GM12878 (cell line): ENCODE measurements around the gene TOMM34. TPM values are rescaled to one million over a fixed set of nuclear protein-coding genes. Genes with fewer than 3 reads are reported as not detected.

Source experiments
- ATF7 ChIP-seq: fragments of 450-650 bp; IDR thresholded peaks from 2 replicates; pipeline ENCODE4 v1.6.1; 2016; ENCODE audit warnings: low read depth, mild to moderate bottlenecking
- BMI1 ChIP-seq: fragments of 450-650 bp; IDR thresholded peaks from 2 replicates; pipeline ENCODE4 v1.6.1; 2016; ENCODE audit warnings: mild to moderate bottlenecking, moderate library complexity, borderline replicate concordance
- CREM ChIP-seq: IDR thresholded peaks from 2 replicates; pipeline ENCODE4 v1.6.1; 2014; ENCODE audit warnings: antibody characterized with exemption, low read depth
- E2F4 ChIP-seq: IDR thresholded peaks from 2 replicates; pipeline ENCODE4 v1.6.1; 2012; ENCODE audit warnings: low read depth, low read length, improper control_type of control experiment
- EP300 ChIP-seq, 2 experiments: fragments of 150-350 bp in 1 of 2; IDR thresholded peaks; 2 replicates each; pipeline ENCODE4 v1.6.1; 2011 to 2012; ENCODE audit warnings: low read depth in 2 of 2, low read length in 2 of 2, borderline replicate concordance in 1 of 2, improper control_type of control experiment in 1 of 2, inconsistent platforms in 1 of 2; ENCODE audit not compliant: control insufficient read depth in 1 of 2
- FOXM1 ChIP-seq: IDR thresholded peaks from 2 replicates; pipeline ENCODE4 v1.6.1; 2012; ENCODE audit warnings: low read depth, mild to moderate bottlenecking, inconsistent platforms, low read length, moderate library complexity
- GATAD2B ChIP-seq: fragments of 450-650 bp; conservative IDR thresholded peaks from 2 replicates; pipeline ENCODE4 v1.6.1; 2017; ENCODE audit warnings: low read depth, mild to moderate bottlenecking, moderate library complexity
- HDGF ChIP-seq: fragments of 450-650 bp; IDR thresholded peaks from 2 replicates; pipeline ENCODE4 v1.6.1; 2016; ENCODE audit warnings: antibody characterized with exemption
- IKZF1 ChIP-seq: fragments of 450-650 bp; conservative IDR thresholded peaks from 2 replicates; pipeline ENCODE4 v1.6.1; 2017; ENCODE audit warnings: antibody characterized with exemption, mild to moderate bottlenecking
- JUNB ChIP-seq: IDR thresholded peaks from 2 replicates; pipeline ENCODE4 v1.6.1; 2016; ENCODE audit warnings: antibody characterized with exemption, mild to moderate bottlenecking
- MTA3 ChIP-seq: IDR thresholded peaks from 2 replicates; pipeline ENCODE4 v1.6.1; 2012; ENCODE audit warnings: low read length, inconsistent platforms, borderline replicate concordance
- NKRF ChIP-seq: fragments of 450-650 bp; conservative IDR thresholded peaks from 2 replicates; pipeline ENCODE4 v1.6.1; 2017; ENCODE audit warnings: mild to moderate bottlenecking, moderate library complexity
- NR2C1 ChIP-seq: fragments of 450-650 bp; IDR thresholded peaks from 2 replicates; pipeline ENCODE4 v1.6.1; 2017; ENCODE audit warnings: antibody characterized with exemption, mild to moderate bottlenecking, moderate library complexity
- NR2C2 ChIP-seq: IDR thresholded peaks from 2 replicates; pipeline ENCODE4 v1.6.1; 2011; ENCODE audit warnings: borderline replicate concordance, low read depth; ENCODE audit not compliant: control insufficient read depth, insufficient read length
- RAD21 ChIP-seq: IDR thresholded peaks from 2 replicates; pipeline ENCODE4 v1.6.1; 2011; ENCODE audit warnings: mild to moderate bottlenecking, low read depth, low read length, moderate library complexity; ENCODE audit not compliant: insufficient read depth
- SIN3A ChIP-seq: IDR thresholded peaks from 2 replicates; pipeline ENCODE4 v1.6.1; 2012; ENCODE audit warnings: low read depth, low read length, improper control_type of control experiment
- SMAD1 ChIP-seq: fragments of 450-650 bp; IDR thresholded peaks from 2 replicates; pipeline ENCODE4 v1.6.1; 2018; ENCODE audit warnings: mild to moderate bottlenecking, low read depth; ENCODE audit not compliant: partially characterized antibody
- SMC3 ChIP-seq: IDR thresholded peaks from 2 replicates; pipeline ENCODE4 v1.6.1; 2011; ENCODE audit warnings: low read length, improper control_type of control experiment, borderline replicate concordance
- SREBF1 ChIP-seq: IDR thresholded peaks from 2 replicates; pipeline ENCODE4 v1.6.1; 2012; ENCODE audit warnings: mild to moderate bottlenecking, low read length
- SRF ChIP-seq, 2 experiments: IDR thresholded peaks; 2 replicates each; pipeline ENCODE4 v1.6.1; 2011; ENCODE audit warnings: low read depth in 2 of 2, low read length in 2 of 2, mild to moderate bottlenecking in 1 of 2, moderate library complexity in 1 of 2
- ZNF207 ChIP-seq: fragments of 450-650 bp; IDR thresholded peaks from 2 replicates; pipeline ENCODE4 v1.6.1; 2014; ENCODE audit warnings: antibody characterized with exemption, mild to moderate bottlenecking, borderline replicate concordance
- ZNF217 ChIP-seq: fragments of 450-650 bp; IDR thresholded peaks from 2 replicates; pipeline ENCODE4 v1.6.1; 2017; ENCODE audit warnings: antibody characterized with exemption, mild to moderate bottlenecking
- ZNF622 ChIP-seq: fragments of 450-650 bp; IDR thresholded peaks from 2 replicates; pipeline ENCODE4 v1.6.1; 2017; ENCODE audit warnings: mild to moderate bottlenecking, inconsistent platforms
- polyA plus RNA-seq, 11 experiments: library from polyadenylated mRNA; depleted of rRNA in 4 of 11; unstranded in 6 of 11; stranded (reverse) in 5 of 11; fragments of >200 nt; fragmentation: Nextera tagmentation in 4 of 11; fragmentation: Illumina TruSeq in 1 of 11; extraction: Ambion mirVana in 4 of 11; extraction: Trizol in 1 of 11; gene quantifications; 1 replicate in 1 of 11; 2 replicates in 10 of 11; pipeline versions ENCODE4 v1.2.1 to v1.2.3, GENCODE V29; 2011 to 2016; ENCODE audit warnings: inconsistent platforms in 2 of 11, missing spikeins in 2 of 11, low read depth in 1 of 11
- total RNA-seq, 4 experiments: library from RNA; depleted of rRNA in 3 of 4; stranded (reverse); fragments of >200 nt in 3 of 4; fragmentation: Illumina TruSeq in 1 of 4; extraction: Trizol in 1 of 4; gene quantifications; 2 replicates each; pipeline versions ENCODE4 v1.2.1 to v1.2.3, GENCODE V29; 2013 to 2021
- TF ChIP-seq, protein P1 (sequence below): fragments of 450-650 bp; IDR thresholded peaks from 2 replicates; pipeline ENCODE4 v1.6.1; 2017; ENCODE audit warnings: low read depth, mild to moderate bottlenecking, moderate library complexity
- TF ChIP-seq, protein P2 (sequence below): fragments of 450-650 bp; IDR thresholded peaks from 2 replicates; pipeline ENCODE4 v1.6.1; 2018; ENCODE audit warnings: mild to moderate bottlenecking, low read depth, moderate library complexity; ENCODE audit not compliant: partially characterized antibody

TOMM34 gene
- total and polyA plus RNA-seq, 10 of the 15 experiments (the other 5 are each of a cell fraction or from before 2014, with no cell fraction given): 14.0 to 73.8 (median 43.9) TPM

DNA sequence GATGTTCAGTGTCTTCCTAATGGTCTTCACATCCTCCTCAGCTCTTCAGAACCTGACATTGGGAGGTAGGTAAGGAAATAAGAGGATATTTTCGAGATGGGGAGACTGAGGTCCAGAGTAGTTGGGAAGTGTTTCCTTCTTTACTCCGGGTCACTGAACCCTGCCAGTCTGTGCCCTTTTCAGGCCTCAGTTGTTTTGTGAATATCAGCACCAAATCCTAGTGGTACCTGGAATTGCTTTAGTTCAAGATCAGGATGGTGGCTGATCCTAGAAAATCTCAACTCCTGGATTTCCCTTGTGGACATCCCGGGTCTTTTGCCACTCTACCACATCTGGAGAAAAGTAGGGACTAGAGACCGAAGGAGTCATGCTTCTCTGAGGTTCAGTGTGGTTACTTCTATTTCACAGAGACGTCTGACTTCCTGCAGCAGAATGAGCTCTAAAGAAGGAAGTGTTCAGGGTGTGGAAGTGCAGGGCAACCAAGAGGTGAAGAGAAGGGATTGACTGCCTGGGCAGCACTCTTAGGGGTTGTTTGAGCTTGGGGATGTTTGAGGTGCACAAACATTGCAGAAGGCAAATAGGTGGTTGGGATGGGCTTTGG, 7.1 kb upstream of the TOMM34 start (continued):
- TF ChIP-seq, protein P1, sequence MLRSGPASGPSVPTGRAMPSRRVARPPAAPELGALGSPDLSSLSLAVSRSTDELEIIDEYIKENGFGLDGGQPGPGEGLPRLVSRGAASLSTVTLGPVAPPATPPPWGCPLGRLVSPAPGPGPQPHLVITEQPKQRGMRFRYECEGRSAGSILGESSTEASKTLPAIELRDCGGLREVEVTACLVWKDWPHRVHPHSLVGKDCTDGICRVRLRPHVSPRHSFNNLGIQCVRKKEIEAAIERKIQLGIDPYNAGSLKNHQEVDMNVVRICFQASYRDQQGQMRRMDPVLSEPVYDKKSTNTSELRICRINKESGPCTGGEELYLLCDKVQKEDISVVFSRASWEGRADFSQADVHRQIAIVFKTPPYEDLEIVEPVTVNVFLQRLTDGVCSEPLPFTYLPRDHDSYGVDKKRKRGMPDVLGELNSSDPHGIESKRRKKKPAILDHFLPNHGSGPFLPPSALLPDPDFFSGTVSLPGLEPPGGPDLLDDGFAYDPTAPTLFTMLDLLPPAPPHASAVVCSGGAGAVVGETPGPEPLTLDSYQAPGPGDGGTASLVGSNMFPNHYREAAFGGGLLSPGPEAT: no peak
- TF ChIP-seq ZNF207 (no peak), SRF (IDR thresholded peaks at IDR 0.05; ENCODE audit: low read depth in 2 of 2, low read length in 2 of 2) (no peak), MTA3 (no peak), ZNF622 (no peak), HDGF (no peak), FOXM1 (no peak), JUNB (no peak), SIN3A (no peak; the same call in 1 of the 2 replicates), E2F4 (no peak), NR2C2 (no peak), SMC3 (no peak), ATF7 (no peak), GATAD2B (no peak), ZNF217 (no peak), SREBF1 (no peak), BMI1 (no peak), SMAD1 (no peak), CREM (no peak), NKRF (no peak; the same call in 1 of the 2 replicates), EP300 (IDR thresholded peaks at IDR 0.05; ENCODE audit: borderline replicate concordance in 1 of 2, control insufficient read depth in 1 of 2, low read depth in 2 of 2, low read length in 2 of 2) (no peak), IKZF1 (peak; percentile 17; the same call in 1 of the 2 replicates), RAD21 (no peak), NR2C1 (no peak)
- TF ChIP-seq, protein P2, sequence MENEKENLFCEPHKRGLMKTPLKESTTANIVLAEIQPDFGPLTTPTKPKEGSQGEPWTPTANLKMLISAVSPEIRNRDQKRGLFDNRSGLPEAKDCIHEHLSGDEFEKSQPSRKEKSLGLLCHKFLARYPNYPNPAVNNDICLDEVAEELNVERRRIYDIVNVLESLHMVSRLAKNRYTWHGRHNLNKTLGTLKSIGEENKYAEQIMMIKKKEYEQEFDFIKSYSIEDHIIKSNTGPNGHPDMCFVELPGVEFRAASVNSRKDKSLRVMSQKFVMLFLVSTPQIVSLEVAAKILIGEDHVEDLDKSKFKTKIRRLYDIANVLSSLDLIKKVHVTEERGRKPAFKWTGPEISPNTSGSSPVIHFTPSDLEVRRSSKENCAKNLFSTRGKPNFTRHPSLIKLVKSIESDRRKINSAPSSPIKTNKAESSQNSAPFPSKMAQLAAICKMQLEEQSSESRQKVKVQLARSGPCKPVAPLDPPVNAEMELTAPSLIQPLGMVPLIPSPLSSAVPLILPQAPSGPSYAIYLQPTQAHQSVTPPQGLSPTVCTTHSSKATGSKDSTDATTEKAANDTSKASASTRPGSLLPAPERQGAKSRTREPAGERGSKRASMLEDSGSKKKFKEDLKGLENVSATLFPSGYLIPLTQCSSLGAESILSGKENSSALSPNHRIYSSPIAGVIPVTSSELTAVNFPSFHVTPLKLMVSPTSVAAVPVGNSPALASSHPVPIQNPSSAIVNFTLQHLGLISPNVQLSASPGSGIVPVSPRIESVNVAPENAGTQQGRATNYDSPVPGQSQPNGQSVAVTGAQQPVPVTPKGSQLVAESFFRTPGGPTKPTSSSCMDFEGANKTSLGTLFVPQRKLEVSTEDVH: no peak
